ENCODE data around the gene TSPAN9.

Gene TSPAN9

DNA sequence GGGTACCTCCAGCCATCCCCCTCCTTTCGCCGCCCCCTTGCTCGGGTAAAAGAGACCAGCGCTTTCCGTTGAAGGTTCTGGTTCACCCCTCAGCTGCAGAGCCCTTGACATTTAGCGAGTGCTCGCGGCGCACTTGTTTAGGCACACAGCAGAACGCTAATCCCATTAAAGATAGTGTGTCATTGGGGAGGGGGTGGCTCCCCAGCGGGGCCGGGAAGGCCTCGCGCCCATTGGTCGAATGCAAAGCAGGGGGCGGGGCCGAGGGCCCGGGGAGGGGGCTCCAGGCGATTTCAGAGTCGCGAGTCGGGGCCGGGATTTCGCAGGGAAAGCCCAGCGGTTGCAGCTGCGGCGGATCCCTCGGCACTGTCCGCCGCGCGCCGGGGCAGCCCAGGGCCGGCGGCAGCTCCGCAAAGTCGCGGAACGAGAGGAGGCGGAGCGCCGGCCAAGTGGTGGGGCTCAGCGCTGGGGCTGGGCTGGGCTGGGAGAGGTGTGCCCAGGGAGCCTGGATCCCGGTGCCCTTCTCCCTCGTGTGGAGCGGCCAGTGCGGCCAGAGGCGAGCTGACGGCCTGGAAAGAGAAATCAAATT is 122.9 kb downstream of the TSPAN9 start:
- in situ Hi-C loops (cut with HindIII; ENCODE audit: low pct_ligation_motif_present, low sequenced_read_pairs), result no loop called here
- Histone ChIP-seq H3K27ac (no peak overlapping the region), H3K4me3 (ENCODE audit: low read depth, low read length) (peak overlapping the region; percentile 57), H3K27me3 (replicated peaks) (no peaks in the 10 kb centered on the region), H3K36me3 (replicated peaks) (no peaks in the 10 kb centered on the region)
- TF ChIP-seq, protein P1, sequence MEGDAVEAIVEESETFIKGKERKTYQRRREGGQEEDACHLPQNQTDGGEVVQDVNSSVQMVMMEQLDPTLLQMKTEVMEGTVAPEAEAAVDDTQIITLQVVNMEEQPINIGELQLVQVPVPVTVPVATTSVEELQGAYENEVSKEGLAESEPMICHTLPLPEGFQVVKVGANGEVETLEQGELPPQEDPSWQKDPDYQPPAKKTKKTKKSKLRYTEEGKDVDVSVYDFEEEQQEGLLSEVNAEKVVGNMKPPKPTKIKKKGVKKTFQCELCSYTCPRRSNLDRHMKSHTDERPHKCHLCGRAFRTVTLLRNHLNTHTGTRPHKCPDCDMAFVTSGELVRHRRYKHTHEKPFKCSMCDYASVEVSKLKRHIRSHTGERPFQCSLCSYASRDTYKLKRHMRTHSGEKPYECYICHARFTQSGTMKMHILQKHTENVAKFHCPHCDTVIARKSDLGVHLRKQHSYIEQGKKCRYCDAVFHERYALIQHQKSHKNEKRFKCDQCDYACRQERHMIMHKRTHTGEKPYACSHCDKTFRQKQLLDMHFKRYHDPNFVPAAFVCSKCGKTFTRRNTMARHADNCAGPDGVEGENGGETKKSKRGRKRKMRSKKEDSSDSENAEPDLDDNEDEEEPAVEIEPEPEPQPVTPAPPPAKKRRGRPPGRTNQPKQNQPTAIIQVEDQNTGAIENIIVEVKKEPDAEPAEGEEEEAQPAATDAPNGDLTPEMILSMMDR (IDR thresholded peaks at IDR 0.05; ENCODE audit: low read depth, low read length, missing control alignments), result no peak
- peak; percentile 43 for DNase-seq

DNA sequence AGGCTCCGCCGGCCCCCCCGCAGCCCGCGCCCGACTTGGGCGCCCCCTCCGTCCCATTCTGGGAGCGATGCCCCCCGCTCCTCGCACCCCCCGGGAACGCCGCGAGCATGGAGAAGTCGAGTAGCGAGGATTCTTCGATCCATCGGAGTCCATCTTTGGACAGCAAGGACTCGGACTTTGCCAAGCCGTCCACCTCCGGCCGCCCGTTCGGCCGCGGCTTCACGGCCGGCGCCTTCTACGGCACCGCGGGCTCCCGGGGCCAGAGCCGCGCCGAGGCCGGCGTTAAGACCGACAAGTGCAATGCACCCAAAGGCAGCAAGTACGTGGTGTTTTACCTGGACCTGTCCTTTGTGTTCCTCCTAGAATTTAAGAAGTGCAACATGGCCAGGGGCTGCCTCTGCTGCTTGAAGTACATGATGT is 123.6 kb downstream of the TSPAN9 start:
- TF ChIP-seq, protein P1 (IDR thresholded peaks at IDR 0.05; ENCODE audit: low read depth, low read length, missing control alignments), result no peak
- in situ Hi-C loops (cut with HindIII; ENCODE audit: low pct_ligation_motif_present, low sequenced_read_pairs), result no loop called here
- no peak overlapping the region for H3K27ac ChIP-seq
- H3K4me3 ChIP-seq (ENCODE audit: low read depth, low read length), result peak overlapping the region; percentile 57
- DNase-seq, result no peak
- H3K27me3 ChIP-seq (replicated peaks), result no peaks in the 10 kb centered on the region
- no peaks in the 10 kb centered on the region for H3K36me3 ChIP-seq (replicated peaks)

DNA sequence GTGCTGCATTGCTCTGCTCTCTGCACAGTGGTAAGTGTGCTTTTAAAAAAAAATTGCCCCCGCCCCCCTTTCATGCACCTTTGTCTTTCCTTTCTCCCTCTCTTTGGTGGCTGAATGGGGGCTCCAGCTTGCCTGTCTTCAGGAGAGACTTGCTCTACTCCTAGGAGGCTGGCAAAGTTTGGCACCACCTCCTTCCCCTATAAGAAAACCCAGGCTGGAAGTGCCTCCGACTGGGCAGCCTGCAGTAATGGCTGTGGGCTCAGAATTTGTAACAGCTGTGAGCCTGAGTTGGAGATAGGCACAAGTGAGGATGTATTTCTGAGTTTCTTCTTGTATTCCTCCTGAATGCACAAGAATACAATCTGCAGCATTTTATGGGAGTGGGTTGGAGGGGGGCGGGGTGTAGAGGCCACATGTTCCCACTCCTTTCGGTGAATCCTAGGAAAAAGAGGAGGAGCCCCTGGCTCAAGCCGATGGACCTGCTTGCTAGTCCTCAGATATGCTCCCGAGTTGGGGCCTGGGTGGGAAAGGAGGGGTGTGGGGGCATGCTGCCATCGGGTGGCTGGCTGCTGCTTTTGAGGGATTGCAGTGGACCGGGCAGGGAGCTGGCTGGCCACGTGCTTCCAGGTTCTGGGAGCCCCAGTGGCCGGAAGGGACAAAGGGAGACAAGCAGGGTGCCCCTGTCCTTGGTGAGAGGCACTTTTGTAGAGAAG is 124.3 kb downstream of the TSPAN9 start:
- TF ChIP-seq, protein P1 (IDR thresholded peaks at IDR 0.05; ENCODE audit: low read depth, low read length, missing control alignments), result no peak
- Histone ChIP-seq H3K27me3 (replicated peaks) (no peaks in the 10 kb centered on the region), H3K4me3 (ENCODE audit: low read depth, low read length) (peak overlapping the region; percentile 57), H3K27ac (no peak overlapping the region), H3K36me3 (replicated peaks) (no peaks in the 10 kb centered on the region)
- in situ Hi-C loops (cut with HindIII; ENCODE audit: low pct_ligation_motif_present, low sequenced_read_pairs), result no loop called here
- no peak for DNase-seq

DNA sequence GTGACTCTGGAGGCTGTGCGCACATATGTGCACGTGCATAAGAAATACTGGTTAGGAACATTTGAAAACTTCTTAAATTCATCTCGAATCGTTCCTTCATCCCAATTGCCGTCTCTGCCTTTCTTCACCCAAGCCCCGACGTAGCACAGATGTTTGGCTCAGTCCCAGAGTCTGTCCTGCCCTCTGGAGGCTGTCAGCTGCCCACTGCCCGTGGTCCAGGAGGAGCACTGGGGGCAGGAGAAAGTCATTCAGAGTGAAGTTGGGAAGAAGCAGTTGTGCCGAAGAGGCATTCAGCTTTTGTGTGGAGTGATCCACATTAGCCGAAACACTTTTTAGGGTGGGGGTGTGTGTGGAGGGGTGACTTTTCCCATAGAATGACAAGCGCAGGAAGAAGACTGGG is 124.9 kb downstream of the TSPAN9 start:
- in situ Hi-C loops (cut with HindIII; ENCODE audit: low pct_ligation_motif_present, low sequenced_read_pairs), result no loop called here
- H3K36me3 ChIP-seq (replicated peaks), result no peaks in the 10 kb centered on the region
- H3K27me3 ChIP-seq (replicated peaks), result no peaks in the 10 kb centered on the region
- TF ChIP-seq, protein P1 (IDR thresholded peaks at IDR 0.05; ENCODE audit: low read depth, low read length, missing control alignments), result no peak
- H3K4me3 ChIP-seq (ENCODE audit: low read depth, low read length), result no peak overlapping the region
- no peak for DNase-seq
- no peak overlapping the region for H3K27ac ChIP-seq

DNA sequence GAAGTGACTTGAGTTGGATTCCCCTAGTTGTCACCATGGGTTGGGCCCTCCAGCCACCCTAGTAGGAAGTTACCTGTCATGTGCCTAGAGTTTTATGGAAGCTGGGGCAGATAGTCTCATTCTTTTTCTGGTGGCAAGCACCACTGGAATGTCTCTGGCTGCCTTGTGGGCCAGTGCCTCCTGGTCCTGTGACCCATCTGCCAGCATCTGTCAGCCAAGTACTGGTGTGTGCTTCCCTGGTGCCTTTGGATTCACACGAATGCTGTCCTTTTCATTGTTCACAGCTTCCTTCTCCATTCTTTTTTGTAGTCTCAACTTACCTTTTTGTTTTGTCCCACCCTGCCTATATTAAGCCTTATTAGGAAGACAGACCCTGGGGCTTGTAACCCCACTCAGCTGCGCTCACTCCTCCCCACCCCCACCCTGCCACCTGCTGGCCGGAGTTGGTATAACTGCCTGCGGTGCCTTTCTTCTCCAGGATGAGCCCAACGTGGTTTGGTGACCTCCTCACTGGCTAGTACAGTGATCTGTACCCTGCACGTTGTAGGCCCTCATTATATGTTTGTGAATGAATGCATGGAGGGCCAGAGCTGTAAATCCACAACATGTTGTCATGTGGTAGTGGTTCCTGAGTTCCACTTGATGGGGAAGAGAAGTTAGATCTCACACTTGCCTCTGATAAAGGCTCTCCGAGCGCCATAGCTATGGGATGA is 125.7 kb downstream of the TSPAN9 start:
- no peak for DNase-seq
- in situ Hi-C loops (cut with HindIII; ENCODE audit: low pct_ligation_motif_present, low sequenced_read_pairs), result no loop called here
- H3K27ac ChIP-seq, result no peak overlapping the region

More for the DNA sequence above, 125.7 kb downstream of the TSPAN9 start:
- Histone ChIP-seq H3K4me3 (ENCODE audit: low read depth, low read length) (no peak overlapping the region), H3K27me3 (replicated peaks) (no peaks in the 10 kb centered on the region), H3K36me3 (replicated peaks) (no peaks in the 10 kb centered on the region)
- TF ChIP-seq, protein P1 (IDR thresholded peaks at IDR 0.05; ENCODE audit: low read depth, low read length, missing control alignments), result peak; percentile 99

All from brain microvascular endothelial cell (primary cell).